SH-SY5Y (cell line): Measurements from ENCODE around the gene MS4A8.

Experiments used
- GATA2 ChIP-seq: IDR thresholded peaks from 2 replicates; pipeline ENCODE4 v1.6.1; 2011; ENCODE audit warnings: mild to moderate bottlenecking, low read depth, low read length
- GATA3 ChIP-seq: IDR thresholded peaks from 2 replicates; pipeline ENCODE4 v1.6.1; 2011; ENCODE audit warnings: low read depth, mild to moderate bottlenecking, low read length, moderate library complexity

- no peak for TF ChIP-seq GATA2
- no peak for TF ChIP-seq GATA3
These were observed 7.5 kb downstream of the MS4A8 start for GRCh38 chr11:60706931-60707330.
